Measurements from ENCODE around the gene SLC43A3.

DNA sequence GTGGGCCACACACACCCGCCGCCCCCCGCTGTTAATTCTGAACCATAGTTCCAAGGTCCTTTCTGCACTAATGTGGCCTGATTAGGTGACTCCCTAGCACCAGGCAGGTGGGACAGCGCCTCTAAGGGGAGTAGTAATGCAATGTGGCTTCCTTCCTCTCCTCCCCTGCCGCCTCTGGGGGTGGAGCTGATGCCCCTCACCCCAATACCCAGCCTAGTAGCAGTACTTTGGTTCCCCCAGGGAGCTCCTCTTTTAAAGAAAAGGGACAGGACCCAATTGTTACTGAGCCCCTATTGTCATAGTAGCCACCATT lies 47.8 kb upstream of the SLC43A3 start:
- TF ChIP-seq, protein P1, sequence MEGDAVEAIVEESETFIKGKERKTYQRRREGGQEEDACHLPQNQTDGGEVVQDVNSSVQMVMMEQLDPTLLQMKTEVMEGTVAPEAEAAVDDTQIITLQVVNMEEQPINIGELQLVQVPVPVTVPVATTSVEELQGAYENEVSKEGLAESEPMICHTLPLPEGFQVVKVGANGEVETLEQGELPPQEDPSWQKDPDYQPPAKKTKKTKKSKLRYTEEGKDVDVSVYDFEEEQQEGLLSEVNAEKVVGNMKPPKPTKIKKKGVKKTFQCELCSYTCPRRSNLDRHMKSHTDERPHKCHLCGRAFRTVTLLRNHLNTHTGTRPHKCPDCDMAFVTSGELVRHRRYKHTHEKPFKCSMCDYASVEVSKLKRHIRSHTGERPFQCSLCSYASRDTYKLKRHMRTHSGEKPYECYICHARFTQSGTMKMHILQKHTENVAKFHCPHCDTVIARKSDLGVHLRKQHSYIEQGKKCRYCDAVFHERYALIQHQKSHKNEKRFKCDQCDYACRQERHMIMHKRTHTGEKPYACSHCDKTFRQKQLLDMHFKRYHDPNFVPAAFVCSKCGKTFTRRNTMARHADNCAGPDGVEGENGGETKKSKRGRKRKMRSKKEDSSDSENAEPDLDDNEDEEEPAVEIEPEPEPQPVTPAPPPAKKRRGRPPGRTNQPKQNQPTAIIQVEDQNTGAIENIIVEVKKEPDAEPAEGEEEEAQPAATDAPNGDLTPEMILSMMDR (IDR thresholded peaks at IDR 0.05; ENCODE audit: low read depth, low read length, poor library complexity, severe bottlenecking) = no peak
- TF ChIP-seq EZH2phosphoT487 (IDR thresholded peaks at IDR 0.05; ENCODE audit: borderline replicate concordance, low read length) = no peak

Data from DOHH2 (cell line).